GM19023 (cell line): ENCODE results near the gene SRRM1.
"Not testable (repeated sequence)": the region's sequence is repeated elsewhere in the genome, so short reads cannot be mapped to it uniquely, and the experiment has no call there.

Experiments
- ATAC-seq: cut with Tn5 transposase; IDR thresholded peaks from one replicate; pipeline ENCODE4 v1.9.1; 2021; ENCODE audit warnings: mild to moderate bottlenecking, moderate library complexity; ENCODE audit not compliant: unreplicated experiment

The SRRM1 gene

DNA sequence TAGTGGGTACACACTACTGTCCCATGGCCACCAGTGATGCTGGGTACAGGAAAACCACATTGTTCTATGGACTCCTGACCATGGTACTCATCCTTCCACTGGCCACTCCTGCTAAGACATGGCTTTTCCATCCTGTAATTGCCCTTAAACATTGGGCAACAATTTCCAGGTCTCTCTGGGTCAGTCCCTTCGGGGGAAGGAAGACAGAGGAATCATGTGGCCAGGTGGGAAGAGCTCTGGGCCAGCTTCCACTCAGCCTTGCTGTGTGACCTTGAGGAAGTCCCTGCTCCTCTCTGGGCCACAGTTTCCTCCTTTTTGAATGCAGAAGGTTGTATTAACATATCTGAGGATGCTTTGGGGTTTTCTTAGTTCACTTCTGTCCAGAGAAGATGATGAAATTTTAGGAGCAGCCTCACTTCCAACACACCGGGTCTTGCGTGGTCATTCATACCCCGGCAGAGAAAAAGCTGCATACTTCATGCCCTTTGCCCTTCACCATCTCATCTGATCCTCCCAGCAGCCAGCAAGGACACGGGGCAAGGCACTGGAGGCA, 50.8 kb downstream of the SRRM1 start:
- no peak for ATAC-seq

GRCh38 chr1:24694380-24694843, 51.3 kb downstream of the SRRM1 start:
- ATAC-seq: no peak

- no peak for ATAC-seq
These were observed 52.3 kb downstream of the SRRM1 start for GRCh38 chr1:24695202-24695974.

DNA sequence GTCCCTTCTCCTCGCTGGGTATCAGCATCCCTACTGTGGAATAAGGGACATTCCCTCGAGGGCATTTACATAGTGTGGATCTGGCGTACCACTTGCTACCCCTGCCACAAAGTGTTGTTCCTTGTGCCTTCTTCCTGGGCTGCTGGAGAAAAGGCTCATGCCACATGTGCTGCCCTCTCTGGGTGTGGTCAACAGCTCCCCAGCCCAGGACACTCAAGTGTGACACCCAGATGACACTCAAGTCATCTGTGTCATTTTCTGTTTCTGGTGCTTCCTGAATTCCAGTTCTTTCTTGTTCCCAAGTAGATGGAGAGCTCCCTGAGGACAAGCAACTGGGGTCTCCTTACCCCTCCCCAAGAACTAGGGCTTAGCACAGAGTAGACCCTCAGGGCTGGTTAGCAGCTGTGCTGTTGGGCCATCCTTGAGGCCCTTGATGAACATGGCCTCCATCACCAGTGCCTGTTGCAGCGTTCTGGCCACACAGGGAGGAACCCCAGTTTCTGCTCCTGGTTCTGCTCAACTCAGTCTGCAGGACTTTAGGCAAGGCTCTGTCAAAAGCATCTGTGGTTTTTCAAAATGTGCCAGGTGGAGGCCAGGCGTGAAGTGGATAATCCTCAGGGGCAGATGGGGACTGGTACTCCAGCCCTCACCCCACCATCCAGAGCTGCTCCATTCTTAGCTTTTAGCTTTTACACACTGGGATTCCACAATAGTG, 53.1 kb downstream of the SRRM1 start:
- ATAC-seq: no peak

GRCh38 chr1:24696756-24697330, 53.7 kb downstream of the SRRM1 start:
- ATAC-seq: no peak

DNA sequence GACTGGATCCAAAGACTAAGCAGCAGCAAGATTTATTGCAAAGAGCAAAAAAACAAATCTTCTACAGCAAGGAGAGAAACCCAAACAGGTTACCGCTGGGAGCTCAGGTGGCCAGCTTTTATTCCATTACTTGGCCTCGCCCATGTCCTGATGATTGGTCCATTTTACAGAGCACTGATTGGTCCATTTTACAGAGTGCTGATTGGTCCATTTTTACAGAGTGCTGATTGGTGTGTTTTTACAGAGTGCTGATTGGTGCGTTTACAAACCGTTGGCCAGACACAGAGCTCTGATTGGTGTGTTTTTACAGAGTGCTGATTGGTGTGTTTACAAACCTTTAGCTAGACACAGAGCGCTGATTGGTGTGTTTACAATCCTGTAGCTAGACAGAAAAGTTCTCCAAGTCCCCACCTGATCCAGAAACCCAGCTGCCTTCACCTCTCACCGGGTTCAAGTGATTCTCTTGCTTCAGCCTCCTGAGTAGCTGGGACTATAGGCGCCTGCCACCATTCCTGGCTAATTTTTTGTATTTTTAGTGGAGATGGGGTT, 54.4 kb downstream of the SRRM1 start:
- ATAC-seq: not testable (repeated sequence)

DNA sequence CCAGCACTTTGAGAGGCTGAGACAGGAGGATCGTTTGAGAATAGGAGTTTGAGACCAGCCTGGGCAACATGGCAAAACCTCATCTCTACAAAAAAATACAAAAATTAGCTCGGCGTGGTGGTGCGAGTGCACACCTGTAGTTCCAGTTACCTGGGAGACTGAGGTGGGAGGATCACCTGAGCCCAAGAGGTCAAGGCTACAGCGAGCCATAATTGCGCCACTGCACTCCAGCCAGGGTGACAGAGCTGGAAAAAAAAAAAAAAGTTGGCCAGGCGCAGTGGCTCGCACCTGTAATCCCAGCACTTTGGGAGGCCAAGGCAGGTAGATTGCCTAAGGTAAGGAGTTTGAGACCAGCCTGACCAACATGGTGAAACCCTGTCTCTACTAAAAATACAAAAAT, 55.2 kb downstream of the SRRM1 start:
- ATAC-seq: not testable (repeated sequence)

DNA sequence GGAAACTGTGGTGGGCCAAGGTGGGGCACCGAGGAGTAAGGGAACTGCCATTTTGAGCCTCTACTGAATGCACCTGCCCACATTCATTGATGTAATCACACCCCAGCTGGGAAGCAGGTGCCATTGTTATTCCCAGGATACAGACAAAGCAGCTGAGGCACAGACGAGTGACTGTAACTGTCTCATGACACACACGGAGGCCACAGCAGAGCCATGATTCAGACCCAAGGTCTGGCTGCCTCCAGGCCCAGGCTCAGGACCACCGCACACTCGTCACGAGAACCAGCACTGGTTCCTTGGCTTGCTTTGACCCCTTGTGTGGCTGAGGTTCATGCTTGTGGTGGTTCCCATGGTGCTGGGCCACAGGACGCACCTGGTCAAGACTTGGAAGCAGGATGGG, 56.5 kb downstream of the SRRM1 start:
- no peak for ATAC-seq

GRCh38 chr1:24702511-24703293, 59.6 kb downstream of the SRRM1 start:
- no peak for ATAC-seq

- no peak for ATAC-seq
These were observed 61.5 kb downstream of the SRRM1 start for GRCh38 chr1:24704411-24705259.

DNA sequence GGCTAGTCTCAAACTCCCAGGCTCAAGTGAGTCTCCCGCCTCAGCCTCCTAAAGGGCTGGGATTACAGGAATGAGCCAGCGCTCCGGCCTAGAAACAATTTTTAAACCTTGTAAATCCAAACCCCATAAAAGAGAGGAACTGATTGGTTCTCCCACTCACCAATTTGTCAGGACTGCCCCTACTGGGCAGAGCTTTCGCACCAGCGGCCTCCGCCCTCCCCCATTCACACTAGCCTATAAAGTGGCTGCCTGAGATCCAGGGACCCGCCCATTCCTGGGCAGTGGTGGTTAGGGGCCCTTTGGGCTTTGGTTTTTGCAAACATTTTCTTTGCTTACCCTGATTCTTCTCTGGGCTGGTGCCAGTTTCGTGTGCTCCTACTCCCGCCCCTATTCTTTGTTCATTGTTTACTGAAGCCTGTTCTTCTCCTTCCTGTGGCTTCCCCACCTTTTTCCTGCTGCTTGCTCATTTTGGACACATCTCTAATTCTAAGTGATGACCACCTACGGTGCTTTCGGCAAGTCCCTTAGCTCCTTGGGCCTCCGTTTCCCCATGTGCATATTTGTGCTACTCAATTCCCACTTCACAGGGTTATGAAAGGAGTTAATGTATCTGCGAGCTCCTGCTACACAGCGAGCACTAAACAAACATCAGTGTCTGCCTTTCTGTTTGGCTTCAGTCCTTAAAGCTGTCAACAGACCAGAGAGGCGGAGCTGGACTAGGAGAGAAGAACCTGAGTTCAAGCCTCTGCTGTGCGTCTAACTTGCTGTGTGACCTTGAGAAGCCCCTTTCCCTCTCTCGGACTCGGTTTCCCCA, 62.4 kb downstream of the SRRM1 start:
- peak; percentile 79 for ATAC-seq

DNA sequence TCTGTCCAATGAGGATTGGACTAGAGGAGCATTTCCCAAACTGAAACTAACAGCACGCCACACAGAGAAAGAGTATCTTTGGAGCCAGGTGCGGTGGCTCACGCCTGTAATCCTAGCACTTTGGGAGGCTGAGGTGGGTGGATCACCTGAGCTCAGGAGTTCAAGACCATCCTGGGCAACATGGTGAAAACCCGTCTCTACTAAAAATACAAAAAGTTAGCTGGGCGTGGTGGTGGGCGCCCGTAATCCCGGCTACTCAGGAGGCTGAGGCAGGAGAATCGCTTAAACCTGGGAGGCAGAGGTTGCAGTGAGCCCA, 62.9 kb downstream of the SRRM1 start:
- not testable (repeated sequence) for ATAC-seq

GRCh38 chr1:24707687-24708086, 64.6 kb downstream of the SRRM1 start:
- no peak for ATAC-seq

DNA sequence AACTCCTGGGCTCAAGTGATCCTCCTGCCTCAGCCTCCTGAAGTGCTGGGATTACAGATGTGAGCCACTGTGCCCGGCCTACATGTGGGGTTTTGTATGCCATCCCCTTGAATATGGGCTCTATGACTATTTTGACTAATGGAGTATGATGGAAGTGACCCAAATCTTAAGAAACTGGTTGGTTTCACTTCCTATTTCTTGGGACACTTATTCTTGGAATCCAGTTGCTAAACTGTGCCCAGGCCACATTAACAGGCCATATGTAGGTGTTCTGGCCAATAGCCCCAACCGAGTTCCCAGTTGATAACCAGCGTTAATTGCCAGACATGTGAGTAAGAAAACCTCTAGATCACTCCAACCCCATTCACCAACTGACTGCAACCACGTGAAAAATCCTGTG, 65.8 kb downstream of the SRRM1 start:
- no peak for ATAC-seq

DNA sequence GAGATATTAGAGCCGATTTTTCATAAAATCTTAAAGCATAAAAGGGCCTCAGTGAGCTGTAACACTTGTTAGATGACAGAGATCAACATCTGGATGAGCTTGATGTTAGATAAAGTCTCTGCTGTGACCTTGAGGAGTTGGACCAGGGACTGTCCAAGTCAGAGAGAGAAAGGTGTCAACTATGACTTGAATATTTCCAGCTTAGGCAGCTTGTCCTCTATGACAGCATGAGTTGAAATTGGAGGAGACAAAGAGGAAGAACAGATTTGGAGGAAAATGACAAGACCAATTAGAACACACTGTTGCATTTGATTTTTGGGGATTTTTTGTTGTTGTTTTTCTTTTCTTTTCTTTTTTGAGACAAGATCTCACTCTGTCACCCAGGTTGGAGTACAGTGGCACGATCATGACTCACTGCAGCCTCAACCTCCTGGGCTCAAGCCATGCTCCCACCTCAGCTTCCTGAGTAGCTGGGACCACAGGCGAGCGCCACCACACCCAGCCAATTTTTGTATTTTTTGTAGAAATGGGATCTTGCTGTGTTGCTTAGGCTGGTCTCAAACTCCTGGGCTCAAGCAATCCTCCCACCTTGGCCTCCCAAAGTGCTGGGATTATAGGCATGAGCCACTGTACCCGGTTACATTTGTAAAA, 66.8 kb downstream of the SRRM1 start:
- no peak for ATAC-seq

- ATAC-seq: no peak
These were observed 68.2 kb downstream of the SRRM1 start for GRCh38 chr1:24711329-24711728.

DNA sequence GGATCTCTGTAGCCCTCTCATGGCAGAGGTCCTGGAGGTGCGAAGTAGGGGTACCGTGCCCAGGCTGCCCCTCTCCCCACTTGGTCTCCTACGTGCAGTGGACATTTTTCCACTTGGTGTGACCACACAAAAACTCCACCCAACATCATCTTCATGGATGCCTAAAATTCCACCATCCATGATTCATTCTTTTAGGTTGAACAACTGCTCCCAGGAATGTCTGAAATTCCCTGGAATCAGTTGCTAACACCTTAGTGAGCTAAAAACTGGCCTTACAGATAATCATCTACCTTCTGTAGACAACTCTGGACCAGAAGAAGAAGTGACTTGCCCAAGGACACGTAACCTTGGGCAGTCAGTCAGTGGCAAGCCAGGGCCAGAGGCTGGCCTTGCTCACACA, 70.1 kb downstream of the SRRM1 start:
- ATAC-seq: no peak

DNA sequence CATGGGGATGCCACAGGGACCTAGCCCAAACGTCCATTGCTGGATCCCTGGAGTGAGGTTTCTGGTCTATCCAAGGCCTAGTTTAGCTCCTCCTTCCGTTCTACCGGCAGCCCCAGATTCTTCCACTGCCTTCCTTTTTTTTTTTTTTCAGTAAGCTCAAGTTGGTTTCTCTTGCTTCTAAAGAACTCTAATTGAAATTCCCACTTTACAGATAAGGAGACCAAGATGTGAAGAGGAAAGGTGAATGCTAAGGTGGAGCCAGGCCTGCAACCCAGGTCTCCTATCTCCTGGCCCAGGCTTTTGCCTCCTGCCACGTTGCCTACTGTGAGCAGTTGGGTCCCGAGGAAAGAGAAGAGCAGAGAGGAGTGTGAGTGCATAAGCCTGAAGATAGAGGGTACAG, 70.6 kb downstream of the SRRM1 start:
- no peak for ATAC-seq
